Psoas muscle (tissue), 8 donors: ENCODE results near the gene DLX1. TPM values are rescaled to one million over a fixed set of nuclear protein-coding genes. Genes with fewer than 3 reads are reported as not detected.

Experiments
- ATAC-seq, 4 donors: fragments of 200-7000 bp; cut with Tn5 transposase; one replicate each; pipeline ENCODE4 v1.9.1; 2020; ENCODE audit warnings: moderate library complexity in 3 of 4, mild to moderate bottlenecking in 2 of 4
- DNase-seq, 2 donors: peaks; one replicate each; pipeline ENCODE4 v3.0.0-alpha.2; 2020
- H3K27ac ChIP-seq: fragments of 200-600 bp; one replicate; pipeline ENCODE4 v1.8.0; 2022
- H3K27me3 ChIP-seq, 3 donors: fragments of 200-600 bp in 1 of 3; one replicate each; pipeline versions ENCODE4 v1.6.1 to v1.8.0; 2013 to 2022; ENCODE audit warnings: low read length in 2 of 3, mild to moderate bottlenecking in 2 of 3, moderate library complexity in 1 of 3; ENCODE audit not compliant: insufficient read depth in 3 of 3
- H3K36me3 ChIP-seq, 2 donors: fragments of 200-600 bp in 1 of 2; one replicate each; pipeline versions ENCODE4 v1.6.1 to v1.8.0; 2013 to 2022; ENCODE audit warnings: low read depth in 1 of 2, mild to moderate bottlenecking in 1 of 2, moderate library complexity in 1 of 2; ENCODE audit not compliant: insufficient read depth in 1 of 2
- H3K4me1 ChIP-seq: fragments of 200-600 bp; one replicate; pipeline ENCODE4 v1.8.0; 2022
- H3K4me3 ChIP-seq: fragments of 200-600 bp; one replicate; pipeline ENCODE4 v1.8.0; 2022; ENCODE audit warnings: mild to moderate bottlenecking
- H3K9me3 ChIP-seq: fragments of 200-600 bp; one replicate; pipeline ENCODE4 v1.8.0; 2022
- WGBS, 3 donors: extraction: QIAGEN DNeasy Blood & Tissue Kit; methylation state at CpG; one replicate each; pipeline versions ENCODE4 v1.1.6 to v1.1.7; 2013; 5-methylcytosine and 5-hydroxymethylcytosine counted together
- intact Hi-C, 2 donors: fragments of 100-400 bp; cut with DNase I; formaldehyde crosslinking; loops; one replicate each; pipeline versions ENCODE4 v1.11.0 to v1.14.2; 2022
- polyA plus RNA-seq, 3 donors: library from polyadenylated mRNA; stranded (reverse); fragments of 200-250 nt; gene quantifications; one replicate each; pipeline ENCODE4 v1.2.3, GENCODE V29; 2013
- total RNA-seq, 4 donors: library from RNA; stranded (reverse); fragmentation: NEBNext Ultra II Directional in 2 of 4; extraction: Animal tissue kit (Norgen Biotek cat#: 25700) in 2 of 4; gene quantifications; one replicate each; pipeline versions ENCODE4 v1.2.1 to v1.2.4, GENCODE V29; 2021 to 2023
- TF ChIP-seq, protein P1 (sequence below): fragments of 200-600 bp; IDR thresholded peaks from one replicate; pipeline ENCODE4 v1.8.0; 2022; ENCODE audit warnings: antibody characterized with exemption
- donor health status: healthy with polysubstance abuse.
- donor health status: DM: no; HTN: no; CAD: no; lungs with moderate emphysema.
- donor health status: Bipolar disorder and iron deficiency.
- donor health status: healthy.
- donor health status: DM: yes; HTN: yes; CAD: no.
- donor health status: DM: no; HTN: no; CAD: no.
- donor health status: DM: no; HTN: no; CAD: no.
- donor health status: DM: yes; HTN: yes; CAD: no.

Gene DLX1
- total and polyA plus RNA-seq, 7 donors: 0.03 to 0.28 (median 0.15) TPM; not detected in 2

DNA sequence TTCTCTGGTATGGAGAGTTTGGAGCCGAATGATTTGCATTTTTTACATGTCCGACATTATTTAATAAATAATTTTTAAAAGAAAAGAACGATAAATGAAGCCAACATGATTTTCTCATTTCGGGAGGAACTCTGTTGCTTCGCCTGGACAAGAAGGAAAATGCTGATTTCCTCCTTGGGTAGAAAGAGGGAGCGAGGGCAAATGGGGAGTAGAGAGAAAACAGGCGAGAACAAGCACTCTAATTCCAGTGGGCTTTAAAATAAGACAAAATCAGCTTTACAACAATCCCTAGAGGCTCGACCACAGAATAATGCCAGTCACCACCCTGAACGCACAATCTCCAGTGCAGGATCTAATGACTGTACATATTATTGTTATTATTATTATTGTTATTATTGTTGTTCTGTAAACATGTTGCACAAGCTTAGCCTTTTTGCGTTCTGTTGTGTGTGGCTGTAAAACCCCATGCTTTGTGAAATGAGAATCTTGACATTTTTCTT, 3.7 kb downstream of the DLX1 start:
- Histone ChIP-seq H3K27me3 (peaks cover 6 to 100% (median 71%) of the 10 kb centered on the region in 3 donors), H3K4me3 (no peak overlapping the region), H3K36me3 (no peaks in the 10 kb centered on the region), H3K4me1 (peaks cover 29% of the 10 kb centered on the region), H3K9me3 (no peaks in the 10 kb centered on the region), H3K27ac (no peak overlapping the region)
- ATAC-seq: no peak
- intact Hi-C loops: no loop called here
- DNase-seq: no peak
- 27 to 34% (median 33%) methylated on average over 10 of the region's 10 CpGs for WGBS, 3 donors
- TF ChIP-seq, protein P1, sequence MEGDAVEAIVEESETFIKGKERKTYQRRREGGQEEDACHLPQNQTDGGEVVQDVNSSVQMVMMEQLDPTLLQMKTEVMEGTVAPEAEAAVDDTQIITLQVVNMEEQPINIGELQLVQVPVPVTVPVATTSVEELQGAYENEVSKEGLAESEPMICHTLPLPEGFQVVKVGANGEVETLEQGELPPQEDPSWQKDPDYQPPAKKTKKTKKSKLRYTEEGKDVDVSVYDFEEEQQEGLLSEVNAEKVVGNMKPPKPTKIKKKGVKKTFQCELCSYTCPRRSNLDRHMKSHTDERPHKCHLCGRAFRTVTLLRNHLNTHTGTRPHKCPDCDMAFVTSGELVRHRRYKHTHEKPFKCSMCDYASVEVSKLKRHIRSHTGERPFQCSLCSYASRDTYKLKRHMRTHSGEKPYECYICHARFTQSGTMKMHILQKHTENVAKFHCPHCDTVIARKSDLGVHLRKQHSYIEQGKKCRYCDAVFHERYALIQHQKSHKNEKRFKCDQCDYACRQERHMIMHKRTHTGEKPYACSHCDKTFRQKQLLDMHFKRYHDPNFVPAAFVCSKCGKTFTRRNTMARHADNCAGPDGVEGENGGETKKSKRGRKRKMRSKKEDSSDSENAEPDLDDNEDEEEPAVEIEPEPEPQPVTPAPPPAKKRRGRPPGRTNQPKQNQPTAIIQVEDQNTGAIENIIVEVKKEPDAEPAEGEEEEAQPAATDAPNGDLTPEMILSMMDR: no peak

DNA sequence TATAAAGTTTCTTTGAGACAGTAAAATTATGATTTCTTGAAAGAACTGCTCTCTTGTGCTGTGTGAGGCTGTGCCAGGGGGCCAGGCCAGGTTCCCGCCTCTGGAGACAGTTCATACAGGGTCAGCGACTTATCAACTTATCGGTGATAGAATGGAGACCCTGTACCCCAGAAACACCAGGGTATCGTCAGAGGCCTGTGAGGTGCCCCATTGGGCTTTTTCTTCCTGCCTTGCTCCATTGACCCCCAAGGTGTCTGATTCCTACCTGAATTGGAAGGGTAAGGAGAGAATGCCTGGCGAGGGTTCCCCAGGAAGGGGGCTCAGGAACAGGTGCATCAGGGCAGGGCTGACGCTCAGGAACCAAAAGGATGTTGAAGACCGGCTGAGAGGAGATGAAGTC, 4.3 kb downstream of the DLX1 start:
- Histone ChIP-seq H3K27me3 (peaks cover 6 to 100% (median 69%) of the 10 kb centered on the region in 3 donors), H3K4me1 (peaks cover 29% of the 10 kb centered on the region), H3K36me3 (no peaks in the 10 kb centered on the region), H3K4me3 (no peak overlapping the region), H3K27ac (no peak overlapping the region), H3K9me3 (no peaks in the 10 kb centered on the region)
- DNase-seq (no peak), ATAC-seq (no peak)
- intact Hi-C loops: no loop called here
- TF ChIP-seq, protein P1: no peak
- 46 to 64% (median 60%) methylated on average over 7 of the region's 7 CpGs for WGBS, 3 donors

DNA sequence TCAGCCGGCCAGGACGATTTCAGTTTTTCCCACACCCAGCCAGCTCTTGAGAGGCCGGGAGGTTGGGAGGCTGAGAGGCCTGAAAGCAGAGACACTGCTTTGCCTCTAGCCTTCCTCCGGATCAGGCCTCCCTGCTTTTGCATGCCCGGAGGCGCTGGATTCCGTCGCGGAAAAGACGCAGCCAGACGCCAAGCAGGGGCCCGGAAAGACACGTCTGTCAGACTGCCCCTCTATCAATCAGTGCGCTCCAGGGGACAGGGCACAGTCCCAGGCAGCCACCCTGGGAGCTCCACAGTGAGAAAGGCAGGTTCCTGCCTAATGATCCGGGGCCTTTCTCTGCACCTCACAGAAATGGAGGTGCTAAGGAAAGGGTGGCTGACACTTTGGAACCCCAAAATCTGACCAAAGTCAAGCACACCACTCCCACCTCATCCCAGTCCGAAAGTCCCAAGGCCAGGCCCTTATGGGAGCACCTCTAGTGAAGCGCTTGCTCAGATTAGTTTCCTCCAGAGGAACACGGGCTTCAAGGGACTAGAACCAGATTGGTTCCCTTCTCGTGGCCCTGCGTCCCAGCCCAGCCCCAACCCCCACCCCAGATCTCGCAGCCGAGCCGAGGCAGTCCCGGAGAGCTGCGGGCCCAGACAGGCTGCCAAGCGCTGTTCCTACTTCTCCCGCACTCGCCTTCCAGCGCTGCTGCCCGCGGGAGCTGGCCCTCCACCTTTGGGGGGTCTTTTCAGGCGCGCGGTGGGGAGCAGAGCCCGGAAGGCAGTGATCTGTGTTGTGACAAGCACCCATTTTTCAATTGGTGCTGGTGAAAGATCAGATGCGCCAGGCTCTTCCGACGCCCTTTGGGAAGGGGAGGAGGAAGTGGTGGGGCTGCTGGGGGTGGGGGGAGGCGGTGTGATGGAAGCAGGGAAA, 5.0 kb downstream of the DLX1 start:
- Histone ChIP-seq H3K27ac (no peak overlapping the region), H3K27me3 (peaks cover 6 to 100% (median 69%) of the 10 kb centered on the region in 3 donors), H3K36me3 (no peaks in the 10 kb centered on the region), H3K4me1 (peaks cover 31% of the 10 kb centered on the region), H3K4me3 (no peak overlapping the region), H3K9me3 (no peaks in the 10 kb centered on the region)
- 16 to 21% (median 19%) methylated on average over 35 to 39 of the region's 39 CpGs for WGBS, 3 donors
- DNase-seq (no peak), ATAC-seq (no peak)
- intact Hi-C loops: no loop called here
- TF ChIP-seq, protein P1: no peak

DNA sequence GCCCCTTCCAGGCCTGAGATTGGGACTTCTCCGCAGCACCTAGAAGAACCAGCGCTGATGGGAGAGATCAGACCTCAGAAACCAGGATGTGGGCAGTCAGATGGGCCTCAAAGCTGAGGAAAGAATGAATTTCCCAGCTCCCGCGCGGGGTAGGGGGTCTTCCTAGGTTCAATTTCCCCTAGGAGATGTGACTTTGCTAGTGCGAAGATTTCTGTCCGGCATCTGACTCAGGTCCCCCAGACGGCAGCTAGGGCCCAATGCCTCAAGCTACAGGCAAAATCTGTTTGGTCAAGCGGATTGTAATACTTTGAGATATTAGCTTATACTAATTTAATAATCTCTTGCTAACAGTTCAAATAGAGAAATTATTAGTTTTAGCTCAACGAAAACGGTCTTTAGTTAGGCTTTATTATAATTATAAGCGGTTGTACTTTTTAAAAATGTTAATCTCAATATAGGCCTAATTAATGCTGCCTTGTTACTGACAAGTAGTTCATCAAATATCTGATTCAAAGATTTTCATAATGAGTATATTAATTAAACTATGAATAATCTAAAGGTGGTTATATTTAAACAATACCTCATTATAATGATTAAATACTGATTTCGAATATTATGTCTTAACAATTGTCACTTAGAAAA, 5.8 kb downstream of the DLX1 start:
- H3K27ac ChIP-seq: no peak overlapping the region
- peaks cover 6 to 100% (median 69%) of the 10 kb centered on the region in 3 donors for H3K27me3 ChIP-seq
- peaks cover 31% of the 10 kb centered on the region for H3K4me1 ChIP-seq
- no peaks in the 10 kb centered on the region for H3K36me3 ChIP-seq
- H3K9me3 ChIP-seq: no peaks in the 10 kb centered on the region
- ATAC-seq (no peak), DNase-seq (no peak)
- TF ChIP-seq, protein P1: no peak
- no peak overlapping the region for H3K4me3 ChIP-seq
- WGBS, 3 donors: 22 to 24% (median 24%) methylated on average over 13 of the region's 13 CpGs
- intact Hi-C loops: no loop called here
